HG03442 (cell line): ENCODE measurements around the gene SP3.

Experiments
- ATAC-seq: cut with Tn5 transposase; IDR thresholded peaks from one replicate; pipeline ENCODE4 v1.9.1; 2021; ENCODE audit warnings: mild to moderate bottlenecking, moderate library complexity; ENCODE audit not compliant: unreplicated experiment

SP3 gene

DNA sequence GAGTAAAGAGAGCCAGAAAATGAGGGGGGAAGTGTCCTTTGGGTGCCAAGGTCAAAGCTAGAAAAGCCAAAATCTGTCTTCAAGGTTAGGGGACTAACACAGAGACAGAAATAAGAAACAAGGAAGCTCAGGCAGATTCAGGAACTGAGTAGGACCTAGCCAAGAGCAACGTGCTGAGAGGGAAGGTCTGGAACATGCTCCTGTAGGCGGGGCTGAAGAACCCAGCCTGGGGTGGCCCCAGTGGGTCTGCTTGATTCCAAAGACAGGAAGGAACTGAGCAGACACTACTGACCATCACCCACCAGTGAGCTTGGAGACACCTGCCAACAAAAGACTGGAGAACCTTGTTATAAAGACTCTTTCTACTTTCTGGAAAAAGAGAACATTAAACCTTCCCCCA lies 105.1 kb downstream of the SP3 start:
- ATAC-seq: no peak

DNA sequence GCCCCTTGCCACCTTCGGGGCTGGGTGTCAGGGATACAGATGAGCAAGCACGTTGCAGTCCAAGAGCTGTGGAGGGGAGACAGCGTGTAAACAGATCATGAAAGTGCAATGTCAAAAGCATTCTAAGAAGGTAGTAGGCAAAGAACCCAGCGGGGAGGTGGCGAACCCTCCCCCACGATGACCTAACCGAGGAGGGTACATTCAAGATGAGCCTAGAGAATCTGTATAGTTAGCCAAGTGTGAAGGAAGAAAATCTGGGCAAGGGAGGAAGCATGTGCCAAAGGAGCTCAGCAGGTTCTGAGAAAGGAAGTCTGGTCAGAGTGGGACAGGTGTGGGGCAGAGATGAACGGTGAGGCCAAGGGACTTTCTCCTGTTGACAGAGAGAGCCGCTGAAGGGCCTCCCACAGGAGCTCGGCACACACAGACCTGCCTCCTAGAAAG lies 106.9 kb downstream of the SP3 start:
- ATAC-seq: peak; percentile 60
